HEK293 (cell line): ENCODE measurements around the gene OXA1L.

Experiments
- CTCF ChIA-PET: fragments of 350-600 bp; formaldehyde crosslinking; extraction: SDS; loops from one replicate; lab custom pipeline; 2021; ENCODE audit warnings: antibody characterized with exemption; lab: Yijun Ruan, JAX
- POLR2A ChIA-PET: fragments of 300-600 bp; formaldehyde crosslinking; extraction: SDS; loops from one replicate; lab custom pipeline; 2020; ENCODE audit warnings: antibody characterized with exemption, inconsistent platforms; lab: Yijun Ruan, JAX
- H3K27ac ChIP-seq: fragments of 200-500 bp; sonication (Bioruptor generic); 2 replicates; pipeline ENCODE4 v1.5.1; 2014; ENCODE audit warnings: low read depth, low read length, control low read depth, inconsistent platforms; ENCODE audit errors: extremely low read depth
- H3K36me3 ChIP-seq, 2 experiments: fragments of 200-500 bp in 1 of 2; sonication (Bioruptor generic) in 1 of 2; 1 replicate in 1 of 2; 2 replicates in 1 of 2; pipeline ENCODE4 v1.5.1; 2014 to 2017; ENCODE audit warnings: inconsistent platforms in 2 of 2, low read length in 2 of 2; ENCODE audit not compliant: control insufficient read depth in 2 of 2, insufficient read depth in 1 of 2
- H3K4me1 ChIP-seq: fragments of 200-500 bp; sonication (Bioruptor generic); 2 replicates; pipeline ENCODE4 v1.5.1; 2014; ENCODE audit warnings: mild to moderate bottlenecking, low read length, inconsistent platforms; ENCODE audit not compliant: control insufficient read depth, insufficient read depth
- H3K4me3 ChIP-seq: 2 replicates; pipeline ENCODE4 v1.5.1; 2011; ENCODE audit warnings: low read depth, mild to moderate bottlenecking, control low read depth, low read length, moderate library complexity
- H3K9me3 ChIP-seq: fragments of 200-500 bp; sonication (Bioruptor generic); 2 replicates; pipeline ENCODE4 v1.5.1; 2014; ENCODE audit warnings: low read depth, low read length, inconsistent platforms; ENCODE audit not compliant: control insufficient read depth, insufficient read depth
- MYNN ChIP-seq: fragments of 450-650 bp; formaldehyde crosslinking; IDR thresholded peaks from 2 replicates; pipeline ENCODE4 v1.5.1; 2016; ENCODE audit warnings: missing biosample characterization, missing genetic modification characterization, borderline replicate concordance
- OVOL3 ChIP-seq: fragments of 450-650 bp; formaldehyde crosslinking; IDR thresholded peaks from 2 replicates; pipeline ENCODE4 v1.5.1; 2016; ENCODE audit warnings: missing biosample characterization, missing genetic modification characterization
- REPIN1 ChIP-seq: fragments of 450-650 bp; formaldehyde crosslinking; IDR thresholded peaks from 2 replicates; pipeline ENCODE4 v1.5.1; 2017; ENCODE audit warnings: missing biosample characterization, missing genetic modification characterization, low read depth
- SCRT1 ChIP-seq: fragments of 450-650 bp; formaldehyde crosslinking; IDR thresholded peaks from 2 replicates; pipeline ENCODE4 v1.5.1; 2016; ENCODE audit warnings: missing biosample characterization, missing genetic modification characterization, borderline replicate concordance
- SP3 ChIP-seq: fragments of 450-650 bp; formaldehyde crosslinking; IDR thresholded peaks from 2 replicates; pipeline ENCODE4 v1.5.1; 2016; ENCODE audit warnings: missing biosample characterization, missing genetic modification characterization
- ZBTB20 ChIP-seq: fragments of 450-650 bp; formaldehyde crosslinking; IDR thresholded peaks from 2 replicates; pipeline ENCODE4 v1.5.1; 2016; ENCODE audit warnings: missing biosample characterization, missing genetic modification characterization
- ZNF114 ChIP-seq: fragments of 450-650 bp; formaldehyde crosslinking; IDR thresholded peaks from 2 replicates; pipeline ENCODE4 v1.5.0; 2017; ENCODE audit warnings: missing biosample characterization, missing genetic modification characterization
- ZNF132 ChIP-seq: fragments of 450-650 bp; formaldehyde crosslinking; IDR thresholded peaks from 2 replicates; pipeline ENCODE4 v1.5.1; 2017; ENCODE audit warnings: missing biosample characterization, missing genetic modification characterization, borderline replicate concordance
- ZNF140 ChIP-seq: fragments of 450-650 bp; formaldehyde crosslinking; IDR thresholded peaks from 2 replicates; pipeline ENCODE4 v1.5.1; 2016; ENCODE audit warnings: missing biosample characterization, missing genetic modification characterization
- ZNF16 ChIP-seq: fragments of 450-650 bp; formaldehyde crosslinking; IDR thresholded peaks from 2 replicates; pipeline ENCODE4 v1.5.1; 2016; ENCODE audit warnings: low read depth, missing biosample characterization, missing genetic modification characterization
- ZNF214 ChIP-seq: fragments of 450-650 bp; formaldehyde crosslinking; IDR thresholded peaks from 2 replicates; pipeline ENCODE4 v1.5.1; 2017; ENCODE audit warnings: missing biosample characterization, mild to moderate bottlenecking, missing genetic modification characterization, borderline replicate concordance
- ZNF221 ChIP-seq: fragments of 450-650 bp; formaldehyde crosslinking; IDR thresholded peaks from 2 replicates; pipeline ENCODE4 v1.5.1; 2017; ENCODE audit warnings: missing biosample characterization, missing genetic modification characterization, borderline replicate concordance
- ZNF292 ChIP-seq: fragments of 450-650 bp; formaldehyde crosslinking; IDR thresholded peaks from 2 replicates; pipeline ENCODE4 v1.5.1; 2016; ENCODE audit warnings: low read depth, missing biosample characterization, missing genetic modification characterization, borderline replicate concordance
- ZNF335 ChIP-seq: fragments of 450-650 bp; formaldehyde crosslinking; conservative IDR thresholded peaks from 2 replicates; pipeline ENCODE4 v1.5.1; 2016; ENCODE audit warnings: missing biosample characterization, missing genetic modification characterization
- ZNF341 ChIP-seq: fragments of 450-650 bp; formaldehyde crosslinking; IDR thresholded peaks from 2 replicates; pipeline ENCODE4; 2016; ENCODE audit warnings: low read depth, missing biosample characterization, missing genetic modification characterization
- ZNF416 ChIP-seq: fragments of 450-650 bp; formaldehyde crosslinking; IDR thresholded peaks from 2 replicates; pipeline ENCODE4 v1.5.1; 2016; ENCODE audit warnings: missing biosample characterization, missing genetic modification characterization
- ZNF423 ChIP-seq: fragments of 450-650 bp; formaldehyde crosslinking; IDR thresholded peaks from 2 replicates; pipeline ENCODE4 v1.5.1; 2016; ENCODE audit warnings: missing biosample characterization, missing genetic modification characterization
- ZNF548 ChIP-seq: fragments of 450-650 bp; formaldehyde crosslinking; IDR thresholded peaks from 2 replicates; pipeline ENCODE4 v1.5.1; 2016; ENCODE audit warnings: missing biosample characterization, missing genetic modification characterization
- ZNF585B ChIP-seq: fragments of 450-650 bp; formaldehyde crosslinking; IDR thresholded peaks from 2 replicates; pipeline ENCODE4 v1.5.1; 2016; ENCODE audit warnings: missing biosample characterization, missing genetic modification characterization
- ZNF629 ChIP-seq: fragments of 450-650 bp; formaldehyde crosslinking; IDR thresholded peaks from 2 replicates; pipeline ENCODE4 v1.5.1; 2017; ENCODE audit warnings: missing biosample characterization, missing genetic modification characterization
- ZNF645 ChIP-seq: fragments of 450-650 bp; formaldehyde crosslinking; IDR thresholded peaks from 2 replicates; pipeline ENCODE4; 2016; ENCODE audit warnings: missing biosample characterization, missing genetic modification characterization
- ZNF654 ChIP-seq: fragments of 450-650 bp; formaldehyde crosslinking; IDR thresholded peaks from 2 replicates; pipeline ENCODE4 v1.5.1; 2016; ENCODE audit warnings: low read depth, missing biosample characterization, missing genetic modification characterization
- ZNF660 ChIP-seq: fragments of 450-650 bp; IDR thresholded peaks from 2 replicates; pipeline ENCODE4 v1.5.1; 2018; ENCODE audit warnings: missing biosample characterization, mild to moderate bottlenecking, missing genetic modification characterization
- ZNF670 ChIP-seq: fragments of 450-650 bp; formaldehyde crosslinking; IDR thresholded peaks from 2 replicates; pipeline ENCODE4 v1.5.1; 2016; ENCODE audit warnings: missing biosample characterization, missing genetic modification characterization, low read depth
- ZNF768 ChIP-seq: fragments of 450-650 bp; formaldehyde crosslinking; IDR thresholded peaks from 2 replicates; pipeline ENCODE4 v1.5.1; 2018; ENCODE audit warnings: missing biosample characterization, mild to moderate bottlenecking, missing genetic modification characterization
- TF ChIP-seq, protein P1 (sequence below): fragments of 450-650 bp; formaldehyde crosslinking; IDR thresholded peaks from 2 replicates; pipeline ENCODE4 v1.5.1; 2016; ENCODE audit warnings: missing biosample characterization, missing genetic modification characterization
- TF ChIP-seq, protein P2 (sequence below): fragments of 450-650 bp; formaldehyde crosslinking; IDR thresholded peaks from 2 replicates; pipeline ENCODE4 v1.5.1; 2016; ENCODE audit warnings: missing biosample characterization, missing genetic modification characterization
- TF ChIP-seq, protein P3 (sequence below): fragments of 450-650 bp; formaldehyde crosslinking; conservative IDR thresholded peaks from 2 replicates; pipeline ENCODE4 v1.5.1; 2016; ENCODE audit warnings: low read depth, missing biosample characterization, missing genetic modification characterization

The OXA1L gene

DNA sequence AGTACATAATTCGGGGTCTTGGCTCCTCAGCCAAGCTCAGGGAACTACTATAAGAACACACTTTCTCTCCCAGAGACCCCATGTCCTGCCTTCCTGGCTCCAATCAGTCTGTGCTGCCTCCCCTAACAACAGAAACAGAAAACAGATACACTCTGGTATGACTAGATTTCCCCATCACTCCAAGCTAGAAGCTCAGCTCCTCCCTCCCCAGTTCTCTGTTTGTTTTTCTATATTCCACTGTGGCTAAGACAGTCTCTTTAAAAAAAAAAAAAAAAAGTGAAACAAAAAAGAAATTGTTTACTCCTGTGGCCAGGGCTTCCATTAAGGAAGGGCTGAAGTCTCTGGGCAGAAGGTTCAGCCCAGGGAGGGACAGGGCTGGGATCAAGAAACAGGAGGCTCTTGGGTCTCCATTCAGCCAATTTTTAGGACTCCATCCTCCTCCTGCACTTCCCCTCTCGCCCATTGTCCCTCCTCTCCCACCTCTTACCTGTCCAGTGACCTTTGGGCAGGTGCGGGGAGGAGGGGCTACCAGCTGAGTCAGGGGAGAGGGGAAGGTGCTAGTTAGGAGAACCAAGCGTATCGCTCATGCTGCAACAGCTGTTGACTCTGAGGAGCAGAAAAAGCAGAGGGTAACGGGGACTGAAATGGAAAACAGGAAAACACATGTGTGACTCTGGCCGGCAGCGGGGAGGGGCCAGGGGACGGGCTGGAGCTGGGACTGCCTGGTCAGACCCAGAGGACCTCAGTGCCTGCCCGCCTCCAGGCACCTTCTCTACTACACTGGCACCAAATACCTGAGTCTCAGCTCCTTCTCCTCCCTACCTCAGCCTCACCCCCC lies 52.9 kb downstream of the OXA1L start (continued):
- TF ChIP-seq SCRT1 (tag by site-specific recombination) (no peak), ZNF629 (no peak), ZNF132 (tag by site-specific recombination) (no peak), ZNF335 (tag by site-specific recombination) (no peak), ZNF221 (tag by site-specific recombination) (no peak), ZNF660 (tag by site-specific recombination) (no peak), ZNF670 (no peak), ZNF645 (no peak)
- TF ChIP-seq, all 188 proteins: peak for 0

DNA sequence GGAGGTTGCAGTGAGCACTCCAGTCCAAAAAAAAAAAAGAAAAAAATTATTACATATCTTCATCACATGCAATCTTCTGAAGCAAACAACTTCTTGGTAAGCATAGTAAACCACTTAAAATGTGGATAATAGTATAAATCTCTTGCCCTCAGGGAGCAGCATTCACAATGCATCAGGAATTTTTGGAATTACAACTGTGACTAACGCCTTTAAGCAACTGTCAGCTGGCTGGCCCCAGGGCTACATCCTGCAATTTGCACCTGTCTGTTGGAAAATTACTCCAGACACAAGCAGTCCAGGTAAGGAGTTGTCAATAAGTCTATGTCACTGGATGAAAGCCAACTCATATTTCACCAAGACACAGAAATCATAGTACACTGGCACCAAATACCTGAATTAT lies 54.2 kb downstream of the OXA1L start:
- peaks cover 2% of the 10 kb centered on the region; the same call in 1 of the 2 replicates for H3K4me1 ChIP-seq
- no peak overlapping the region for H3K27ac ChIP-seq
- POLR2A ChIA-PET = interaction anchor here (0.6 kb wide), 1 partner anchor 14 kb away, joined by 3 read pairs; no protein-coding TSS in a partner anchor
- no peaks in the 10 kb centered on the region for H3K9me3 ChIP-seq
- CTCF ChIA-PET = interaction anchor here (0.7 to 4.7 kb wide), 7 partner anchors 8 to 250 kb away, joined by 3 to 115 read pairs (median 5); partner anchors contain the start of gene MRPL52
- no peaks in the 10 kb centered on the region for H3K36me3 ChIP-seq
- H3K4me3 ChIP-seq = no peak overlapping the region
- TF ChIP-seq ZBTB20 (no peak), ZNF585B (tag by site-specific recombination) (no peak), ZNF16 (no peak), ZNF214 (tag by site-specific recombination) (no peak), ZNF114 (no peak), ZNF423 (tag by site-specific recombination) (no peak), ZNF416 (tag by site-specific recombination) (no peak), ZNF341 (no peak), ZNF768 (tag by site-specific recombination) (no peak), ZNF292 (tag by site-specific recombination) (no peak), ZNF654 (tag by site-specific recombination) (no peak), OVOL3 (tag by site-specific recombination) (no peak), ZNF548 (no peak), SP3 (tag by site-specific recombination) (no peak), MYNN (tag by site-specific recombination) (no peak), REPIN1 (tag by site-specific recombination) (no peak), ZNF140 (tag by site-specific recombination) (no peak)
- TF ChIP-seq, protein P1, sequence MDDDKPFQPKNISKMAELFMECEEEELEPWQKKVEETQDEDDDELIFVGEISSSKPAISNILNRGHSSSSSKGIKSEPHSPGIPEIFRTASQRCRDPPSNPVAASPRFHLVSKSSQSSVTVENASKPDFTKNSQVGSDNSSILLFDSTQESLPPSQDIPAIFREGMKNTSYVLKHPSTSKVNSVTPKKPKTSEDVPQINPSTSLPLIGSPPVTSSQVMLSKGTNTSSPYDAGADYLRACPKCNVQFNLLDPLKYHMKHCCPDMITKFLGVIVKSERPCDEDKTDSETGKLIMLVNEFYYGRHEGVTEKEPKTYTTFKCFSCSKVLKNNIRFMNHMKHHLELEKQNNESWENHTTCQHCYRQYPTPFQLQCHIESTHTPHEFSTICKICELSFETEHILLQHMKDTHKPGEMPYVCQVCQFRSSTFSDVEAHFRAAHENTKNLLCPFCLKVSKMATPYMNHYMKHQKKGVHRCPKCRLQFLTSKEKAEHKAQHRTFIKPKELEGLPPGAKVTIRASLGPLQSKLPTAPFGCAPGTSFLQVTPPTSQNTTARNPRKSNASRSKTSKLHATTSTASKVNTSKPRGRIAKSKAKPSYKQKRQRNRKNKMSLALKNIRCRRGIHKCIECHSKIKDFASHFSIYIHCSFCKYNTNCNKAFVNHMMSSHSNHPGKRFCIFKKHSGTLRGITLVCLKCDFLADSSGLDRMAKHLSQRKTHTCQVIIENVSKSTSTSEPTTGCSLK (tag by site-specific recombination) = no peak
- TF ChIP-seq, protein P2, sequence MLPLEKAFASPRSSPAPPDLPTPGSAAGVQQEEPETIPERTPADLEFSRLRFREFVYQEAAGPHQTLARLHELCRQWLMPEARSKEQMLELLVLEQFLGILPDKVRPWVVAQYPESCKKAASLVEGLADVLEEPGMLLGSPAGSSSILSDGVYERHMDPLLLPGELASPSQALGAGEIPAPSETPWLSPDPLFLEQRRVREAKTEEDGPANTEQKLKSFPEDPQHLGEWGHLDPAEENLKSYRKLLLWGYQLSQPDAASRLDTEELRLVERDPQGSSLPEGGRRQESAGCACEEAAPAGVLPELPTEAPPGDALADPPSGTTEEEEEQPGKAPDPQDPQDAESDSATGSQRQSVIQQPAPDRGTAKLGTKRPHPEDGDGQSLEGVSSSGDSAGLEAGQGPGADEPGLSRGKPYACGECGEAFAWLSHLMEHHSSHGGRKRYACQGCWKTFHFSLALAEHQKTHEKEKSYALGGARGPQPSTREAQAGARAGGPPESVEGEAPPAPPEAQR (tag by site-specific recombination) = no peak
- TF ChIP-seq, protein P3, sequence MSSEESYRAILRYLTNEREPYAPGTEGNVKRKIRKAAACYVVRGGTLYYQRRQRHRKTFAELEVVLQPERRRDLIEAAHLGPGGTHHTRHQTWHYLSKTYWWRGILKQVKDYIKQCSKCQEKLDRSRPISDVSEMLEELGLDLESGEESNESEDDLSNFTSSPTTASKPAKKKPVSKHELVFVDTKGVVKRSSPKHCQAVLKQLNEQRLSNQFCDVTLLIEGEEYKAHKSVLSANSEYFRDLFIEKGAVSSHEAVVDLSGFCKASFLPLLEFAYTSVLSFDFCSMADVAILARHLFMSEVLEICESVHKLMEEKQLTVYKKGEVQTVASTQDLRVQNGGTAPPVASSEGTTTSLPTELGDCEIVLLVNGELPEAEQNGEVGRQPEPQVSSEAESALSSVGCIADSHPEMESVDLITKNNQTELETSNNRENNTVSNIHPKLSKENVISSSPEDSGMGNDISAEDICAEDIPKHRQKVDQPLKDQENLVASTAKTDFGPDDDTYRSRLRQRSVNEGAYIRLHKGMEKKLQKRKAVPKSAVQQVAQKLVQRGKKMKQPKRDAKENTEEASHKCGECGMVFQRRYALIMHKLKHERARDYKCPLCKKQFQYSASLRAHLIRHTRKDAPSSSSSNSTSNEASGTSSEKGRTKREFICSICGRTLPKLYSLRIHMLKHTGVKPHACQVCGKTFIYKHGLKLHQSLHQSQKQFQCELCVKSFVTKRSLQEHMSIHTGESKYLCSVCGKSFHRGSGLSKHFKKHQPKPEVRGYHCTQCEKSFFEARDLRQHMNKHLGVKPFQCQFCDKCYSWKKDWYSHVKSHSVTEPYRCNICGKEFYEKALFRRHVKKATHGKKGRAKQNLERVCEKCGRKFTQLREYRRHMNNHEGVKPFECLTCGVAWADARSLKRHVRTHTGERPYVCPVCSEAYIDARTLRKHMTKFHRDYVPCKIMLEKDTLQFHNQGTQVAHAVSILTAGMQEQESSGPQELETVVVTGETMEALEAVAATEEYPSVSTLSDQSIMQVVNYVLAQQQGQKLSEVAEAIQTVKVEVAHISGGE (tag by site-specific recombination) = no peak
- TF ChIP-seq, all 188 proteins: peak for 0
